CD4-positive, CD25-positive, alpha-beta regulatory T cell (primary cell): Measurements from ENCODE around the gene LDAH. TPM values are rescaled to one million over a fixed set of nuclear protein-coding genes. Genes with fewer than 3 reads are reported as not detected.
"Not testable (repeated sequence)": the region's sequence is repeated elsewhere in the genome, so short reads cannot be mapped to it uniquely, and the experiment has no call there.

Source experiments
- ATAC-seq, 2 donors: fragments of 150-1000 bp; cut with Tn5 transposase; one replicate each; pipeline ENCODE4 v1.10.0; 2021; ENCODE audit warnings: low read depth in 2 of 2, moderate number of reproducible peaks in 2 of 2, moderate library complexity in 1 of 2
- DNase-seq, 3 donors: peaks; one replicate each; pipeline versions ENCODE4 v3.0.0 to v3.0.0-alpha.2; 2012 to 2022; ENCODE audit warnings: mixed read lengths in 1 of 3
- H3K27ac ChIP-seq: one replicate; pipeline ENCODE4 v1.7.0; 2013; ENCODE audit warnings: mild to moderate bottlenecking, low read length; ENCODE audit not compliant: insufficient read depth, poor library complexity, severe bottlenecking
- H3K27me3 ChIP-seq: one replicate; pipeline ENCODE4 v1.7.0; 2013; ENCODE audit warnings: low read length; ENCODE audit not compliant: control insufficient read depth, insufficient read depth
- H3K36me3 ChIP-seq: one replicate; pipeline ENCODE4 v1.7.0; 2013; ENCODE audit warnings: mild to moderate bottlenecking, low read length, moderate library complexity; ENCODE audit not compliant: control insufficient read depth, insufficient read depth
- H3K4me1 ChIP-seq: 2 replicates; pipeline ENCODE4 v1.7.0; 2013; ENCODE audit warnings: mild to moderate bottlenecking, low read length; ENCODE audit not compliant: insufficient read depth, control insufficient read depth, poor library complexity, severe bottlenecking
- H3K4me3 ChIP-seq: one replicate; pipeline ENCODE4 v1.7.0; 2013; ENCODE audit warnings: low read depth, mild to moderate bottlenecking, low read length, moderate library complexity
- H3K9me3 ChIP-seq, 2 experiments: 1 replicate in 1 of 2; 2 replicates in 1 of 2; pipeline ENCODE4 v1.7.0; 2013; ENCODE audit warnings: low read length in 2 of 2, mild to moderate bottlenecking in 1 of 2, moderate library complexity in 1 of 2; ENCODE audit not compliant: control insufficient read depth in 2 of 2
- H3K27ac Mint-ChIP-seq, 3 donors: one replicate each; pipeline ENCODE4 v1.8.0; 2020 to 2022; ENCODE audit warnings: mild to moderate bottlenecking in 3 of 3, mixed read lengths in 3 of 3, moderate library complexity in 2 of 3
- H3K27me3 Mint-ChIP-seq: one replicate; pipeline ENCODE4 v1.8.0; 2022; ENCODE audit warnings: mild to moderate bottlenecking, mixed read lengths
- H3K36me3 Mint-ChIP-seq: one replicate; pipeline ENCODE4 v1.8.0; 2020; ENCODE audit warnings: mixed read lengths
- H3K4me1 Mint-ChIP-seq, 4 donors: one replicate each; pipeline ENCODE4 v1.8.0; 2020 to 2022; ENCODE audit warnings: mixed read lengths in 4 of 4, mild to moderate bottlenecking in 1 of 4
- H3K4me3 Mint-ChIP-seq, 4 donors: one replicate each; pipeline ENCODE4 v1.8.0; 2020 to 2022; ENCODE audit warnings: mild to moderate bottlenecking in 4 of 4, mixed read lengths in 4 of 4, moderate library complexity in 3 of 4
- H3K9me3 Mint-ChIP-seq, 7 donors: one replicate each; pipeline ENCODE4 v1.8.0; 2020 to 2022; ENCODE audit warnings: mixed read lengths in 7 of 7, mild to moderate bottlenecking in 3 of 7, moderate library complexity in 2 of 7
- polyA plus RNA-seq, 4 donors: library from polyadenylated mRNA; unstranded; fragments of 300-500 nt; fragmentation: Illumina TruSeq; gene quantifications; one replicate each; pipeline ENCODE4 v1.2.3, GENCODE V29; 2021
- total RNA-seq: library from RNA; stranded (reverse); gene quantifications from one replicate; pipeline ENCODE4 v1.2.3, GENCODE V29; 2022

The LDAH gene
- total and polyA plus RNA-seq, 5 donors from 2014 or later: 13.8 to 16.8 (median 14.9) TPM

DNA sequence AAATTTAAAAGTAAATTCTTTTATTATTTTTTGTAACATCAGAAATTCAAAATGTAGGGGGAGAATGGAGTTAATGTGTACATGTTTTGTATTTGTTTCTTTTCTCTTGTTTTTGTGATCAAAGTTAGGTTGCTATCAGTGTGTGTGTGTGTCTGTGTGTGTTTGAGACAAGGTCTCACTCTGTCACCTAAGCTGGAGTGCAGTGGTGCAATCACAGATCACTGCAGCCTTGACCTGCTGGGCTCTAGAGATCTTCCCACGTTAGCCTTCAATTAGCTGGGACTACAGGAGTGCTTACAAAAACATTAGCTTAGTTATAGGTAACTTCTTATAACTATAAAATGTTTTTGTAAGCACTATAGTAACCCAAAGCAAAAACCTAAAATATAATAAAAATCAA, 105.3 kb downstream of the LDAH start:
- H3K27ac ChIP-seq: no peak overlapping the region
- no peak overlapping the region for H3K27ac Mint-ChIP-seq
- H3K36me3 ChIP-seq: no peaks in the 10 kb centered on the region
- H3K9me3 Mint-ChIP-seq: peaks cover 0 to 10% (median 6%) of the 10 kb centered on the region in 7 donors
- H3K9me3 ChIP-seq: peaks cover 4 to 7% of the 10 kb centered on the region in 2 experiments
- no peaks in the 10 kb centered on the region for H3K4me1 ChIP-seq
- no peaks in the 10 kb centered on the region for H3K27me3 ChIP-seq
- H3K4me3 ChIP-seq: no peak overlapping the region
- no peak overlapping the region for H3K4me3 Mint-ChIP-seq
- no peak for ATAC-seq
- H3K27me3 Mint-ChIP-seq: no peaks in the 10 kb centered on the region
- DNase-seq: no peak
- peaks cover 53% of the 10 kb centered on the region for H3K36me3 Mint-ChIP-seq
- H3K4me1 Mint-ChIP-seq: peaks cover 10 to 27% (median 13%) of the 10 kb centered on the region in 4 donors

DNA sequence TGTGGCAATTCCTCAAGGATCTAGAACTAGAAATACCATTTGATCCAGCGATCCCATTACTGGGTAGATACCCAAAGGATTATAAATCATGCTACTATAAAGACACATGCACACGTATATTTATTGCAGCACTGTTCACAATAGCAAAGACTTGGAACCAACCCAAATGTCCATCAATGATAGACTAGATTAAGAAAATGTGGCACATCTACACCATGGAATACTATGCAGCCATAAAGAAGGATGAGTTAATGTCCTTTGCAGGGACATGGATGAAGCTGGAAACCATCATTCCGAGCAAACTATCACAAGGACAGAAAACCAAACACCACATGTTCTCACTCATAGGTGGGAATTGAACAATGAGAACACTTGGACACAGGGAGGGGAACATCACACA, 106.7 kb downstream of the LDAH start:
- H3K36me3 ChIP-seq, H3K27ac Mint-ChIP-seq, ATAC-seq, H3K27ac ChIP-seq, H3K27me3 Mint-ChIP-seq, H3K27me3 ChIP-seq, H3K4me3 ChIP-seq, DNase-seq, H3K9me3 ChIP-seq, H3K4me1 ChIP-seq, H3K4me3 Mint-ChIP-seq: not testable (repeated sequence)
- H3K9me3 Mint-ChIP-seq: peaks cover 0 to 10% (median 6%) of the 10 kb centered on the region in 7 donors
- H3K4me1 Mint-ChIP-seq: peaks cover 10 to 29% (median 14%) of the 10 kb centered on the region in 4 donors
- H3K36me3 Mint-ChIP-seq: peaks cover 50% of the 10 kb centered on the region

DNA sequence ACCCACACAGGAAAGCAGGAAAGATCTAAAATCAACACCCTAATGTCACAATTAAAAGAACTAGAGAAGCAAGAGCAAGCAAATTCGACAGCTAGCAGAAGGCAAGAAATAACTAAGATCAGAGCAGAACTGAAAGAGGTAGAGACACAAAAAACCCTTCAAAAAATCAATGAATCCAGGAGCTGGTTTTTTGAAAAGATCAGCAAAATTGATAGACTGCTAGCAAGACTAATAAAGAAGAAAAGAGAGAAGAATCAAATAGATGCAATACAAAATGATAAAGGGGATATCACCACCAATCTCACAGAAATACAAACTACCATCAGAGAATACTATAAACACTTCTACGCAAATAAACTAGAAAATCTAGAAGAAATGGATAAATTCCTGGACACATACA, 108.5 kb downstream of the LDAH start:
- not testable (repeated sequence) for H3K27me3 Mint-ChIP-seq, H3K4me1 ChIP-seq, H3K27ac ChIP-seq, H3K9me3 ChIP-seq, H3K36me3 ChIP-seq, ATAC-seq, H3K27ac Mint-ChIP-seq, DNase-seq, H3K4me3 Mint-ChIP-seq, H3K4me3 ChIP-seq, H3K27me3 ChIP-seq
- Mint-ChIP-seq H3K9me3 (peaks cover 0 to 10% (median 6%) of the 10 kb centered on the region in 7 donors), H3K36me3 (peaks cover 52% of the 10 kb centered on the region), H3K4me1 (peaks cover 10 to 33% (median 15%) of the 10 kb centered on the region in 4 donors)

DNA sequence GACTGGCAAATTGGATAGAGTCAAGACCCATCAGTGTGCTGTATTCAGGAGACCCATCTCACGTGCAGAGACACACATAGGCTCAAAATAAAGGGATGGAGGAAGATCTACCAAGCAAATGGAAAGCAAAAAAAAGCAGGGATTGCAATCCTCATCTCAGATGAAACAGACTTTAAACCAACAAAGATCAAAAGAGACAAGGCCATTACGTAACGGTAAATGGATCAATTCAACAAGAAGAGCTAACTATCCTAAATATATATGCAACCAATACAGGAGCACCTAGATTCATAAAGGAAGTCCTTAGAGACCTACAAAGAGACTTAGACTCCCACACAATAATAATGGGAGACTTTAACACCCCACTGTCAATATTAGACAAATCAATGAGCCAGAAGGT, 109.3 kb downstream of the LDAH start:
- H3K4me1 ChIP-seq, H3K27ac ChIP-seq, H3K4me3 Mint-ChIP-seq, DNase-seq, ATAC-seq, H3K36me3 ChIP-seq, H3K9me3 Mint-ChIP-seq, H3K27me3 ChIP-seq, H3K9me3 ChIP-seq, H3K27me3 Mint-ChIP-seq, H3K4me3 ChIP-seq: not testable (repeated sequence)
- H3K36me3 Mint-ChIP-seq: peaks cover 53% of the 10 kb centered on the region
- H3K27ac Mint-ChIP-seq: peak overlapping the region in 1 of 3 donors; percentile 33
- peaks cover 10 to 33% (median 14%) of the 10 kb centered on the region in 4 donors for H3K4me1 Mint-ChIP-seq

DNA sequence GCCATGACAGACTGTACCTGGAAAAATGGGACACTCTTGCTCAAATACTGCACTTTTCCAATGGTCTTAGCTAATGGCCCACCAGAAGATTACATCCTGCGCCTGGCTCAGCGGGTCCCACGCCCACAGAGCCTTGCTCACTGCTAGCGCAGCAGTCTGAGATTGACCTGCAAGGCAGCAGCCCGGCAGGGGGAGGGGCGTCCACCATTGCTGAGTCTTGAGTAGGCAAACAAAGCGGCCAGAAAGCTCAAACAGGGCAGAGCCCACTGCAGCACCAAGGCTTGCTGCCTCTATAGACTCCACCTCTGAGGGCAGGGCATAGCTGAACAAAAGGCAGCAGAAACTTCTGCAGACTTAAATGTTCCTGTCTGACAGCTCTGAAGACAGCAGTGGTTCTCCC, 111.3 kb downstream of the LDAH start:
- Mint-ChIP-seq H3K4me1 (peaks cover 10 to 37% (median 14%) of the 10 kb centered on the region in 4 donors), H3K36me3 (peaks cover 41% of the 10 kb centered on the region)
- not testable (repeated sequence) for H3K36me3 ChIP-seq, H3K4me3 Mint-ChIP-seq, H3K4me1 ChIP-seq, H3K9me3 ChIP-seq, H3K27me3 ChIP-seq, H3K27me3 Mint-ChIP-seq, DNase-seq, H3K27ac ChIP-seq, H3K27ac Mint-ChIP-seq, H3K9me3 Mint-ChIP-seq, H3K4me3 ChIP-seq, ATAC-seq

DNA sequence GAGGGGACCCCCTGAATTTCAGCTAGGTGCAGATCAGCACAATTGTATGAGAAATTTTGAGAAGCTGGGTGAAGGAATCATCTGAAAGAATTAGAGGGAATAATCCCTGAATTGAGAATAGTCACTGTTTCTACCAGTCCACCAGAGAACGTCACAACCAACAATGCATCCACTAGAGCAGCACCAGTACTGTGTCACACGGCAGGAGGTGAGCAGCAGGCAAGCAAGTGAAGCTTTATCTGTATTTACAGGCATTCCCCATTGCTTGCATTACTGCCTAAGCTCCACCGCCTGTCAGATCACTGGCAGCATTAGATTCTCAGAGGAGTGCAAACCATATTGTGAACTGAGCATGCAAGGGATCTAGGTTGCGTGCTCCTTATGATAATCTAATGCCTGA, 115.3 kb downstream of the LDAH start:
- H3K4me1 Mint-ChIP-seq: peaks cover 0 to 17% (median 10%) of the 10 kb centered on the region in 4 donors
- no peak overlapping the region for H3K4me3 ChIP-seq
- no peaks in the 10 kb centered on the region for H3K9me3 ChIP-seq
- peaks cover 31% of the 10 kb centered on the region for H3K36me3 Mint-ChIP-seq
- H3K4me1 ChIP-seq: no peaks in the 10 kb centered on the region
- H3K36me3 ChIP-seq: no peaks in the 10 kb centered on the region
- no peak overlapping the region for H3K27ac ChIP-seq
- H3K9me3 Mint-ChIP-seq: peaks cover 0 to 2% (median 0%) of the 10 kb centered on the region in 7 donors
- H3K27me3 ChIP-seq: no peaks in the 10 kb centered on the region
- DNase-seq (no peak), ATAC-seq (no peak)
- H3K4me3 Mint-ChIP-seq: no peak overlapping the region
- no peaks in the 10 kb centered on the region for H3K27me3 Mint-ChIP-seq
- H3K27ac Mint-ChIP-seq: no peak overlapping the region

DNA sequence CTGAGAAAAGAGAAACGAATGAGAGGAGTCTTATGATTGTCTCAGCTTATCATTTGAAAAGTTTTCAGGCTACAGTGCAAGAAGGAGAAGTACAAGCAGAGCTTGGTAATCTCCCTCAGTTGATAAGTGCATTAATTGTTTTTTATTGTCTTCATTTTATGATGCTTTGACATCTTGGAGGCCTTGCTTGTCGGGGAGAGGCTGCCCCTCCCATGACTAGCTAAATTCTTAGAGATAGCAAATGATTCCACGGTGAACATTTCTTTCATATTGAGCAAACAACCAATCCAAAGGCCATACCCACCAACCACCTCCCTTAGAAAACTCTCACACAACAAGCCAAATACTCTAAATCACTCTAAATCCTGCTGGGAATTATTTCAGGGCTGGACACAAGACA, 116.1 kb downstream of the LDAH start:
- DNase-seq (no peak), ATAC-seq (no peak)
- Histone ChIP-seq H3K27ac (no peak overlapping the region), H3K36me3 (no peaks in the 10 kb centered on the region), H3K27me3 (no peaks in the 10 kb centered on the region), H3K9me3 (no peaks in the 10 kb centered on the region), H3K4me1 (no peaks in the 10 kb centered on the region), H3K4me3 (no peak overlapping the region)
- Mint-ChIP-seq H3K36me3 (peaks cover 34% of the 10 kb centered on the region), H3K4me3 (no peak overlapping the region), H3K9me3 (peaks cover 0 to 2% (median 0%) of the 10 kb centered on the region in 7 donors), H3K27me3 (no peaks in the 10 kb centered on the region), H3K27ac (peak overlapping the region in 1 of 3 donors; percentile 12), H3K4me1 (peaks cover 0 to 14% (median 8%) of the 10 kb centered on the region in 4 donors)

DNA sequence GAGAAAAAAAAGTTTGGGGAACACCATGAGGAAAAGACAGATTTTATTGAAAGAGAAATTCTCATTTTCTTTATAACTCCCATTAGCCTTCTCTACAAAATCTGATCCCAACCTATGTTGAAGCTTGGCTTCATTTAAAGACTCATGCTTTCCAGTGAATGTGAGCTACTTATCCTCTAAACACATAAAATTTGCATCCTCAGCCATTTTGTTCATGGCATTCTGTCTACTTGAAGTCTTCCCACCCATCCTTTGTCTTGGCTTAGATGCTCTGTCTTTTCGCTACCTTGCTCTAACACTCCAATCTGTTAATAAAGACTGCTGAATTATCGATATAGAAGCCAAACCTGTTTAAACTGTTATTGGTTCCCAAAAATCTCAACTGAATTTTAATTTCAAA, 116.7 kb downstream of the LDAH start:
- H3K27me3 ChIP-seq: no peaks in the 10 kb centered on the region
- peaks cover 34% of the 10 kb centered on the region for H3K36me3 Mint-ChIP-seq
- H3K27ac ChIP-seq: no peak overlapping the region
- H3K36me3 ChIP-seq: no peaks in the 10 kb centered on the region
- H3K4me1 ChIP-seq: no peaks in the 10 kb centered on the region
- peak overlapping the region in 1 of 3 donors; percentile 33 for H3K27ac Mint-ChIP-seq
- H3K27me3 Mint-ChIP-seq: no peaks in the 10 kb centered on the region
- H3K9me3 ChIP-seq: no peaks in the 10 kb centered on the region
- peaks cover 0 to 14% (median 7%) of the 10 kb centered on the region in 4 donors for H3K4me1 Mint-ChIP-seq
- no peak overlapping the region for H3K4me3 ChIP-seq
- ATAC-seq: no peak
- no peak for DNase-seq
- no peak overlapping the region for H3K4me3 Mint-ChIP-seq
- H3K9me3 Mint-ChIP-seq: peaks cover 0 to 2% (median 0%) of the 10 kb centered on the region in 7 donors
